Epithelial cell of proximal tubule (primary cell): ENCODE measurements around the gene NFIA. TPM values are rescaled to one million over a fixed set of nuclear protein-coding genes. Genes with fewer than 3 reads are reported as not detected.

Experiments used
- DNase-seq: peaks from one replicate; pipeline ENCODE4 v3.0.0-alpha.2; 2011; ENCODE audit warnings: low read depth
- H3K4me3 ChIP-seq: 2 replicates; pipeline ENCODE4 v1.5.1; 2011; ENCODE audit warnings: low read depth, mild to moderate bottlenecking, low read length
- total RNA-seq: library from RNA; depleted of rRNA; stranded (reverse); fragments of >200 nt; gene quantifications from 2 replicates; pipeline ENCODE4 v1.2.3, GENCODE V29; 2015
- TF ChIP-seq, protein P1 (sequence below): conservative IDR thresholded peaks from 2 replicates; pipeline ENCODE4 v1.5.1; 2012; ENCODE audit warnings: low read depth, mild to moderate bottlenecking, low read length

NFIA gene
- total RNA-seq, 1 donor from 2014 or later, result 1.6 TPM

DNA sequence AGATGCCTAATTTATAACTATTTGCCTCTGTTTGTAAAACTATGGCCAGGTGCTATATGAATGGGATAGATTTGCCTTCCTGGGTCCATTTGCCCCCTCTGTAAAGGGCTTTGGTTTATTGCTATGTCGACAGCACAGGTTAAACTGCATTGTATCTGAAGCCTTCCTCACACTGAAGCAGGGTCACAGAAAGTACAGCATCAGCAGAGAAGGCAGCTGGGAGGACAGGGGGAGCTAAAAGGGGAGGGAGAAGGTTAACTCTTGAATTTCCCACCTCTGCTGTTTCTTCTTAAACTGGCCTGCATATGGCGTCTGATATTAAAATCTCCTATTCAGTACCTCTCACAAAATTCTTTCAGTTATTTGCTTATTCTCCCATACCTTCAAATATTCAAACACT is 345.1 kb downstream of the NFIA start:
- DNase-seq, result no peak
- H3K4me3 ChIP-seq, result no peak overlapping the region
- TF ChIP-seq, protein P1, sequence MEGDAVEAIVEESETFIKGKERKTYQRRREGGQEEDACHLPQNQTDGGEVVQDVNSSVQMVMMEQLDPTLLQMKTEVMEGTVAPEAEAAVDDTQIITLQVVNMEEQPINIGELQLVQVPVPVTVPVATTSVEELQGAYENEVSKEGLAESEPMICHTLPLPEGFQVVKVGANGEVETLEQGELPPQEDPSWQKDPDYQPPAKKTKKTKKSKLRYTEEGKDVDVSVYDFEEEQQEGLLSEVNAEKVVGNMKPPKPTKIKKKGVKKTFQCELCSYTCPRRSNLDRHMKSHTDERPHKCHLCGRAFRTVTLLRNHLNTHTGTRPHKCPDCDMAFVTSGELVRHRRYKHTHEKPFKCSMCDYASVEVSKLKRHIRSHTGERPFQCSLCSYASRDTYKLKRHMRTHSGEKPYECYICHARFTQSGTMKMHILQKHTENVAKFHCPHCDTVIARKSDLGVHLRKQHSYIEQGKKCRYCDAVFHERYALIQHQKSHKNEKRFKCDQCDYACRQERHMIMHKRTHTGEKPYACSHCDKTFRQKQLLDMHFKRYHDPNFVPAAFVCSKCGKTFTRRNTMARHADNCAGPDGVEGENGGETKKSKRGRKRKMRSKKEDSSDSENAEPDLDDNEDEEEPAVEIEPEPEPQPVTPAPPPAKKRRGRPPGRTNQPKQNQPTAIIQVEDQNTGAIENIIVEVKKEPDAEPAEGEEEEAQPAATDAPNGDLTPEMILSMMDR, result no peak

DNA sequence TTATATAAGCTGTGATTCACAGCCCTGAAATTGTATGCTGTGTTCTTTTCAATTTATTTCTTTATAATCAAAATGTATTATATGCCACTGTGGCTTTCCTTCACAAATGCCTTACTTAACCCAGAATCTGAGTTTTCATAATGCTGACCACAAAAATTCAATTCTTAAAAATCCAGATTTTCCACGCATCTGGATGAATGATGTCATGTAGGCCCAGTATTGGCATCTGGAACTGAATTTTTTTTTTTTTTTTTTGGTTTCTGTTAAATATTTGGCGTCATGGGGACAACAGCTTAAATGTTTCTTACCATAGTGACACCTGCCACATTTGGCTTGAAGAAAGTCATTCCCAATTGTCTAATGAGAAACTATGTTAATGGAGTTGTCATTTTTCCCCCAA is 345.8 kb downstream of the NFIA start:
- no peak overlapping the region for H3K4me3 ChIP-seq
- TF ChIP-seq, protein P1, result no peak
- no peak for DNase-seq

DNA sequence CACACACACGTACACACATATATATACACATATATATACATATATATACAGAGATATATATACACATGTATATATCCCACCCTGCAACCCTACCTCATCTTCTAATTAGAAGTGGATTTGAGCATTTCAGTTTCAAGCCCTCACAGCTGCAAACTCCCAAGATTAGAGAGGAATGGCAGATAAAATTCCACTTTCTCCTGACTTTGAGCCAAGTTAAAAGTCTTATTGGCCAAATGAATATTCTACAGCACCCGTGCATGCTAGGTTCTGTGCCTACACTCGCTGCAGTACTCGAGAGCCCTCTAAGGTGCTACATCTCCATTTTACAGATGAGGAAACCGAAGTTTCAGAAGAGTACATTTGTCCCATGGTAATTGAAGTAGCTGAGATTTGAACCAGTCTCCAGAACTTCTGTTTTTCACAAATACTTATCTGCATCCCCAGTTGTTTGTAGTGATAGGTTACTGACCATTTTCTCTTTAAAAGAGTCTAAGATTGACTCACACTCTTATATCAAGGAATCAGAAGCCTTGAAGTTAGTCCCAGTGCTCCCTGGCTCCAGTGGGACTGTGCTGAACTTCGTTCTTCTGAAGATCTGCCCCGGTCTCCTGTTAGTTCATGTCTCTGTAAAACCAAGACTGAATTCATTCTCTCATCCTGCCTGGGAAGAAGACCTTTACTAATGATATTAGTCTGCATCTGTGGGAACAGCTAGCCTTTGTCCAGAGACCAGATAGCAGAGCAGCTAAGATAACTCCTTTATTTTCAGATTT is 350.4 kb downstream of the NFIA start:
- TF ChIP-seq, protein P1, result no peak
- no peak overlapping the region for H3K4me3 ChIP-seq
- DNase-seq, result no peak

DNA sequence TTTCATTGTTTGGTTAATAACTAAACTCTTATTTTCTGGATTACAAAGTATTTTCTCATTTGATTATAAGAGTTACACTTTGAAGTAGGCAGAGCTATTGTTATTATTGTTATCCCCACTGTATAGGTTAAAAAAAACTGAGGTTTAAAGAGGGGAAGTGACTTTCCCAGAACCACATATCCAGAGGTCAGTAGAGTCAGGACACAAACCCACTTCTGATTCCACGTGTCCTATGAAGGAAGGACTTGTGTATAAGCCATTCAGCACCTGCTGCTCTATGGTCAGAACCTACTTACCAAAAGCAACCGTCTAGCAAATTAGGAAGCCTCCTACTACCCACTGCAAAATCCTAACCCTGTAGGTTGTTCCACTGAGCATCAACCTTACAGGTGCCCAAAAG is 351.3 kb downstream of the NFIA start:
- no peak overlapping the region for H3K4me3 ChIP-seq
- DNase-seq, result no peak
- TF ChIP-seq, protein P1, result no peak

DNA sequence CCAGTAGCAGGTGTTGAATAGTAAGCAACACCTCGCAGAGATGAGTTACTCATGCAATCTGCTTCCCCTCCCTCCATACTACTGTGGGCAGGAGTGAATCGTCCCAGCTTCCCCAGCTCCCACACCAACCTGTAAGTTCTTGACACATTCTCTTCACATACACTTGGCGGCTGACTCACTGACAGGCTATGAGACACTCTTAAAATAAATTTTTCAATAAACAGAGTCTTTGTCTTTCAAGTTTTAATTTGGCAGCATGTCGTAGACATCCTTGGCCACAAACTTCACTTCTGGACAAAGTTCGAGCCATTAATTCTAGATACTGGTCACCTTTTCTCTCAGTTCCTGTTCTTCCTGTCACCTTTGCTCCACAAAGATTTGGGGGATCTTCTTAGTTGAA is 351.9 kb downstream of the NFIA start:
- no peak for DNase-seq
- no peak overlapping the region for H3K4me3 ChIP-seq
- TF ChIP-seq, protein P1, result no peak

- DNase-seq, result no peak
- H3K4me3 ChIP-seq, result no peak overlapping the region
- TF ChIP-seq, protein P1, result no peak
Observed at GRCh38 chr1:61435226-61435625, 352.9 kb downstream of the NFIA start.

GRCh38 chr1:61436016-61436415 is 353.7 kb downstream of the NFIA start:
- DNase-seq, result no peak
- no peak overlapping the region for H3K4me3 ChIP-seq
- TF ChIP-seq, protein P1, result peak; percentile 35
